HepG2 (cell line): ENCODE measurements around the gene SNRNP48. TPM values are rescaled to one million over a fixed set of nuclear protein-coding genes. Genes with fewer than 3 reads are reported as not detected.

Source experiments
- CEBPB ChIP-seq: IDR thresholded peaks from 2 replicates; pipeline ENCODE4 v1.6.1; 2011; ENCODE audit warnings: low read depth, low read length, improper control_type of control experiment, borderline replicate concordance
- DDIT3 ChIP-seq: sonication (generic); formaldehyde crosslinking; IDR thresholded peaks from 2 replicates; pipeline ENCODE4 v1.4.0; 2020; ENCODE audit warnings: mild to moderate bottlenecking, missing genetic modification reagents
- ELF4 ChIP-seq: sonication (generic); formaldehyde crosslinking; IDR thresholded peaks from 2 replicates; pipeline ENCODE4 v1.5.0; 2020; ENCODE audit warnings: missing genetic modification reagents, mild to moderate bottlenecking, moderate library complexity, borderline replicate concordance
- FIP1L1 ChIP-seq: fragments of 200-400 bp; formaldehyde crosslinking; IDR thresholded peaks from 2 replicates; pipeline ENCODE4 v1.6.1; 2018; ENCODE audit warnings: low read depth, mild to moderate bottlenecking, low read length, moderate library complexity, borderline replicate concordance; ENCODE audit not compliant: insufficient read depth
- KLF11 ChIP-seq: IDR thresholded peaks from 2 replicates; pipeline ENCODE4 v1.6.1; 2016; ENCODE audit warnings: missing compliant biosample characterization
- MYC ChIP-seq: sonication (generic); formaldehyde crosslinking; IDR thresholded peaks from 2 replicates; pipeline ENCODE4 v1.9.0; 2021; ENCODE audit warnings: missing genetic modification reagents, borderline replicate concordance
- NFIC ChIP-seq: IDR thresholded peaks from 2 replicates; pipeline ENCODE4 v1.6.1; 2012; ENCODE audit warnings: mild to moderate bottlenecking, low read length, inconsistent platforms
- PRDM15 ChIP-seq: sonication (generic); formaldehyde crosslinking; IDR thresholded peaks from 2 replicates; pipeline ENCODE4 v1.4.0; 2020; ENCODE audit warnings: missing genetic modification reagents
- TERF1 ChIP-seq: sonication (generic); formaldehyde crosslinking; IDR thresholded peaks from 2 replicates; pipeline ENCODE4 v1.8.0; 2022; ENCODE audit warnings: mild to moderate bottlenecking, missing genetic modification reagents, moderate library complexity
- ZBTB44 ChIP-seq: sonication (generic); formaldehyde crosslinking; IDR thresholded peaks from 2 replicates; pipeline ENCODE4 v1.4.0; 2020; ENCODE audit warnings: missing genetic modification reagents
- ZFP62 ChIP-seq: sonication (generic); formaldehyde crosslinking; IDR thresholded peaks from 2 replicates; pipeline ENCODE4 v1.4.0; 2020; ENCODE audit warnings: missing genetic modification reagents
- ZFP91 ChIP-seq: sonication (generic); formaldehyde crosslinking; IDR thresholded peaks from 2 replicates; pipeline ENCODE4 v1.9.0; 2022; ENCODE audit warnings: missing genetic modification reagents, mild to moderate bottlenecking, borderline replicate concordance
- ZMYM3 ChIP-seq: sonication (generic); formaldehyde crosslinking; IDR thresholded peaks from 2 replicates; pipeline ENCODE4 v1.5.1; 2020; ENCODE audit warnings: mild to moderate bottlenecking, missing genetic modification reagents
- ZNF282 ChIP-seq: fragments of 450-650 bp; IDR thresholded peaks from 2 replicates; pipeline ENCODE4 v1.6.1; 2018; ENCODE audit not compliant: partially characterized antibody
- ZNF354B ChIP-seq: sonication (generic); formaldehyde crosslinking; IDR thresholded peaks from 2 replicates; pipeline ENCODE4 v1.8.0; 2022; ENCODE audit warnings: mild to moderate bottlenecking, missing genetic modification reagents
- ZNF503 ChIP-seq: sonication (generic); formaldehyde crosslinking; IDR thresholded peaks from 2 replicates; pipeline ENCODE4 v1.4.0; 2020; ENCODE audit warnings: missing genetic modification reagents
- ZNF607 ChIP-seq: sonication (generic); formaldehyde crosslinking; IDR thresholded peaks from 2 replicates; pipeline ENCODE4 v1.5.1; 2020; ENCODE audit warnings: missing genetic modification reagents, mild to moderate bottlenecking, borderline replicate concordance
- ZNF747 ChIP-seq: sonication (generic); formaldehyde crosslinking; IDR thresholded peaks from 2 replicates; pipeline ENCODE4 v1.8.1; 2023; ENCODE audit warnings: missing genetic modification reagents, mild to moderate bottlenecking, borderline replicate concordance
- polyA plus RNA-seq, 8 experiments: library from polyadenylated mRNA; depleted of rRNA in 3 of 8; stranded (reverse) in 7 of 8; unstranded in 1 of 8; fragments of >200 nt; fragmentation: Illumina TruSeq in 4 of 8; extraction: Trizol in 4 of 8; gene quantifications; 2 replicates each; pipeline versions ENCODE4 v1.2.1 to v1.2.3, GENCODE V29; 2011 to 2016; ENCODE audit warnings: low read depth in 4 of 8, missing spikeins in 1 of 8, mixed read lengths in 1 of 8; ENCODE audit not compliant: insufficient read depth in 1 of 8
- total RNA-seq, 5 experiments: library from RNA; depleted of rRNA; stranded (reverse); fragments of >200 nt; fragmentation: Illumina TruSeq; extraction: Trizol; gene quantifications; 2 replicates each; pipeline ENCODE4 v1.2.3, GENCODE V29; 2016; ENCODE audit warnings: low read depth in 1 of 5

SNRNP48 gene
- total and polyA plus RNA-seq, 2 of the 13 experiments (the other 11 are each of a cell fraction or from before 2014, with no cell fraction given) = 17.5 to 47.5 TPM

GRCh38 chr6:7542874-7543624 lies 46.9 kb upstream of the SNRNP48 start (continued):
- TF ChIP-seq PRDM15 = peak; percentile 83
- no peak for TF ChIP-seq ZNF607 (CRISPR knock-in tag)
- no peak for TF ChIP-seq ZFP62 (CRISPR knock-in tag)
- TF ChIP-seq ZBTB44 = no peak
- no peak for TF ChIP-seq DDIT3
- TF ChIP-seq MYC = peak; percentile 83; the same call in 1 of the 2 replicates
- no peak for TF ChIP-seq ZNF282
- TF ChIP-seq ZNF354B (CRISPR knock-in tag) = no peak
- no peak for TF ChIP-seq FIP1L1
- no peak for TF ChIP-seq CEBPB
- no peak for TF ChIP-seq NFIC
- TF ChIP-seq TERF1 (CRISPR knock-in tag) = no peak
- TF ChIP-seq ZFP91 (CRISPR knock-in tag) = 0 out of 2 replicates have a peak, but pooled peaks have one; percentile 13
- no peak for TF ChIP-seq ELF4
- peak; percentile 87 for TF ChIP-seq ZNF503 (CRISPR knock-in tag)
- TF ChIP-seq ZMYM3 (CRISPR knock-in tag) = 0 out of 2 replicates have a peak, but pooled peaks have one; percentile 10
- peak; percentile 88 for TF ChIP-seq KLF11 (CRISPR knock-in tag)
- no peak; the same call in 1 of the 2 replicates for TF ChIP-seq ZNF747 (CRISPR knock-in tag)
